Smooth muscle cell of the brain vasculature (primary cell): Measurements from ENCODE around the gene B9D2.
"Not testable (repeated sequence)": the region's sequence is repeated elsewhere in the genome, so short reads cannot be mapped to it uniquely, and the experiment has no call there.

Experiments
- DNase-seq: peaks from one replicate; pipeline ENCODE4 v3.0.0-alpha.2; 2012; ENCODE audit warnings: low read depth, low spot score

The B9D2 gene

DNA sequence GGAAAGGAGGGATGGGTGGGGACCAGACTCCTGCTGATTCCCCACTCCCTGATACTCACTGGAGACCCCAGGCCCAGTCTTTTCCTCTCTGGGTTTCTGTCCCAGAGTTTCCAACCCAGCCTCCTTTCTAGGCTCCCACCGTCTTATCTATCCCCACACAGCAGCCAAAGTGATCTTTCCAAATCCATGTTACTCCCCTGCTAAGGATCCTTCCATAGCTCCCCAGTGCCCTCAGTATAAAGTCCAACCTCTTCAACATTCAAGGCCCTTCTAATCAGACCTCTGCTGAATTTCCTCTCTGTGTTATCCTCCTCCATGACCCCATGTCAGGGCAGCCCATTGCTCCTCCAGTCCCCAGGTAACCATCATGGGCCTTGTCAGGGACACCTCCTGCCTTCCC, 8.9 kb downstream of the B9D2 start:
- no peak for DNase-seq

- DNase-seq, result no peak
These were observed 9.5 kb downstream of the B9D2 start for GRCh38 chr19:41354343-41354953.

DNA sequence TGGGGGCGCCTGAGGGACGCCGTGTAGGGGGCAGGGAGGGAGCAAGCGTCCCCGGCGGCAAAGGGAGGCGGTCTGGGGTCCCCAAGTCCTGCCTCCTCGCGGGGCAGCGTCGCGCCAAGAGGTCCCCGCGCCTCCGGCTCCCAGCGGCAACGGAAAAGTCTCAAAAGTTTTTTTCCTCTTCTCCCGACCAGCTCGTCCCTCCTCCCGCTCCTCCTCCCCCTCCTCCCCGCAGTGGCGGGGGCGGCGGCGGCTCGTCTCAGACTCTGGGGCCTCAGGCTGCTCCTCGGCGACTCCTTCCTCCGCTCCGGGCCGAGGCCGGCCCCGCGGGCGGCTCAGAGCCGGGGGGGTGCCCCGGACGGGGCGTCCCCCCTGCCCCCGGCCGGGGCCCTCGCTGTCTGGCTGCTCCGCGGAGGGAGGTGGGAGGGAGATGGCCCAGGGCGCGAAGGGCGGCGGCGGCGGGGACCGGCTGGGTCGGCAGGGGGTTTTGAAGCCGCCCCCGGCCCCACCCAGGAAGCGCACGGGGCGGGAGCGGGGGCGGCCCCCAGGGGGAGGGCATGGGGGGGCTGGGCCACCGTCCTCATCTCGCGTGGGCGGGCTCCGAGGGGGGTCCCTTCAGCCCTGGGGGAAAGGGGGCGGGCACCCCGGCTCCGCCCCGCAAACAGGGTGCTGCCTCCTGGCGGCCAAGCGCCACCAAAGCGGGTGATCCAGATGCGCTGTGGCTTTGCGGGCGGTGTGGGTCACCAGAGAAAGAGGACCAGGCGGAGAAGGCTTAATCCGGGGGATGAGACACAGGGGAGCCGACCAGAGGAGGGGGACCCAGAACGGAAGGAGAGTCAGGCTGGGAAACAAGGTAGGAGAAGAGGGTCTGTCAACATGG, 10.2 kb downstream of the B9D2 start, which contains the start of gene TGFB1:
Gene TGFB1 (minus strand): TSS at position 457 of the 877 bp plus-strand sequence. CDS start 878 bp downstream, outside the sequence.
- DNase-seq, result peak; percentile 40

DNA sequence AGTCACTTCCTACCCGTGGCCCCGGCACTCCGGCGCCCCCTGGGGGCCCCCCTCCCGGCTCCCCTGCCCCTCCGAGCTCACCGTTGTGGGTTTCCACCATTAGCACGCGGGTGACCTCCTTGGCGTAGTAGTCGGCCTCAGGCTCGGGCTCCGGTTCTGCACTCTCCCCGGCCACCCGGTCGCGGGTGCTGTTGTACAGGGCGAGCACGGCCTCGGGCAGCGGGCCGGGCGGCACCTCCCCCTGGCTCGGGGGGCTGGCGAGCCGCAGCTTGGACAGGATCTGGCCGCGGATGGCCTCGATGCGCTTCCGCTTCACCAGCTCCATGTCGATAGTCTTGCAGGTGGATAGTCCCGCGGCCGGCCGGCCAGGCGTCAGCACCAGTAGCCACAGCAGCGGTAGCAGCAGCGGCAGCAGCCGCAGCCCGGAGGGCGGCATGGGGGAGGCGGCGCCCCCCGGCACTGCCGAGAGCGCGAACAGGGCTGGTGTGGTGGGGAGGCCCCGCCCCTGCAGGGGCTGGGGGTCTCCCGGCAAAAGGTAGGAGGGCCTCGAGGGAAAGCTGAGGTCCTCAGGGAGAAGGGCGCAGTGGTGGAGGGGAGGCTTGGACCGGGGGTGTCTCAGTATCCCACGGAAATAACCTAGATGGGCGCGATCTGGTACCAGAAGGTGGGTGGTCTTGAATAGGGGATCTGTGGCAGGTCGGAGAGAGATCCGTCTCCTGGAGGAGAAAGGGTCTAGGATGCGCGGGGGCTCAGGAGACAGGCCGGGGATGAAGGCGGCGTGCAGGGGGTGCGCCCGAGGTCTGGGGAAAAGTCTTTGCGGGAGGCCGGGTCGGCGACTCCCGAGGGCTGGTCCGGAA, 11.1 kb downstream of the B9D2 start:
- DNase-seq, result no peak

GRCh38 chr19:41352279-41352608, 11.7 kb downstream of the B9D2 start:
- no peak for DNase-seq

DNA sequence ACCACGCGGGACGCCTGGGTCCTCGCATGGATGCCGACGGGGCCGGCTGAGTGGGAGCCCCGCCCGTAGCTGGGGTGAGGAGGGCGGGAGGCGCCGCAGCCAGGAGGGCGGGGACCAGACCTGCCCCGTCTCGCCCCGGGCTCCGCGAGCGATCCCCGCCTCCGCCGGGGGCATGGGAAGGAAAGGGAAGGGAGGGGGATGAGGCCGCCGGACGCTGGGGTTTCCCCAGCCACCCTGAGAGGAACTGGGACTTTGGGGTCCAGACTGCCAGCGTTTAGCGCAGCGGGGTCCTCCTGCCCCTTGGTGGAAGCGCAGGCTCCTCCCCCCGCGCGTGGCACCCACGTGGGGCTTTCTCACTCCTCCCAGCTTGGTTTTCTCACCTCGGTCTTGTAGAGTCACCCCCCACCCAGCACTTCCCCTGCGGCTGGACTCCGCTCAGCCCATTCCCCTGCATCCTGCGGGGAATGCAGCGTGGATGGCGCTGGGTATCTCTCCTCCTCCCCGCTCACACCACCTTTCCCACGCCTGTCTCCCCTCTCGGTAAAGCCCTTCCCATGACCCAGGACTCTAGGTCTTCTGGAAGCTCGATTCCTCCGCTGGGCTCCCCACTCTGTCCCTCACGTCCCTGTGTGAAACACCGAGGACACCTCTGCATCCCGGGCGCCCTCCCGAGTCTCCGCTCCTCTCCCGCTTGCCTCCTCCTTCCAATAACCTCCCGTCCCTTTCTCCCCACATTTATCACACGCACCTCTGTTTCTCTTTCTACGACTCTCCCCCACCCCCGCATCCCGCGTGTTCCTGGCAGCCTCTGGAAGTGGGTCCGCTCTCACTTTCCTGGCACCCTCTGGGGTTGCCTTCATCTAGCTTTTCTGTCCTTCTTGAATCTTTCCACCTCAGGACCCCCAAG, 12.4 kb downstream of the B9D2 start:
- no peak for DNase-seq

GRCh38 chr19:41350735-41351338, 13.1 kb downstream of the B9D2 start:
- DNase-seq, result no peak

DNA sequence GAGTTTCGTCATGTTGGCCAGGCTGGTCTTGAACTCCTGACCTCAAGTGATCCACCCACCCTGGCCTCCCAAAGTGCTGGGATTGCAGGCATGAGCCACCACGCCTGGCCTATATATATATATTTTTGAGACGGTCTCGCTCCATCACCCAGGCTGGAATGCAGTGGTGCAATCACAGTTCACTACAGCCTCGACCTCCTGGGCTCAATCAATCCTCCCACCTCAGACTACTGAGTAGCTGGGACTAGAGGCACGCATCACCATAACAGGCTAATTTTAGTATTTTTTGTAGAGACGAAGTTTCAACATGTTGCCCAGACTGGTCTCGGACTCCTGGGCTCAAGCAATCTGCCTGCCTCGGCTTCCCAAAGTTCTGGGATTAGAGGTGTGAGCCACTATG, 17.0 kb downstream of the B9D2 start:
- DNase-seq, result not testable (repeated sequence)

GRCh38 chr19:41344162-41344561, 19.8 kb downstream of the B9D2 start:
- DNase-seq, result no peak

GRCh38 chr19:41341669-41342490, 22.1 kb downstream of the B9D2 start:
- no peak for DNase-seq

- DNase-seq, result no peak
These were observed 24.0 kb downstream of the B9D2 start for GRCh38 chr19:41339936-41340335.

DNA sequence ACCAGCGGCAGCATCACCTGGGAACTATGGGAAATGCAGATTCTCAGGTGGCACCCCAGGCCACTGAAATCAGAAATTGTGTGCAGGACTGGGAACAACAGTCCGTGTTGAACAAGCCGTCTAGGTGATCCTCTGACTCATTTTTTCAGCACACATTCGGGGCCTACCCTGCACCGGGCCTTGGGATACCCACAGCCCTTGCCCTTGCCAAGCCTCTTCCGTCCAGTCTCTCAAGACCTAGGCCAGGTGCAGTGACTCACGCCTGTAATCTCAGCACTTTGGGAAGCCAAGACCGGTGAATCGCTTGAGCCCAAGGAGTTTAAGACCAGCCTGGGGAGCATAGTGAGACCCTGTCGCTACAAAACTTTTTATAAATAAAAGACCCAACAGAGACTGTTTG, 28.5 kb downstream of the B9D2 start:
- no peak for DNase-seq

DNA sequence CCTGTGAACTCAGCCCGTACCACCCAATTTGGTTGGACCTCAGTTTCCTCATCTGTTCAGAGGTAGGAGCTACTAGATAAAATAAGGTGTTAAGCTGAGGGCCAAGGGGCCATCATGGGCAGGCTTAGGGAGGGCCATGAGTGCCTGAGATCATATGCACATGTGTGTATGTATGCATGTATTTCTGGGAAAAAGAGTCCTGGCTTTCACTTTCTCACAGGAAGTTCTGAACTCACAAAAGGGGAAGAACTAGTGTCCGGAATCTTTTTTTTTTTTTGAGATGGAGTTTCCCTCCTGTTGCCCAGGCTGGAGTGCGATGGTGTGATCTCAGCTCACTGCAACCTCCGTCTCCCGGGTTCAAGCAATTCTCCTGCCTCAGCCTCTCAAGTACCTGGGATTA, 29.2 kb downstream of the B9D2 start:
- DNase-seq, result no peak

- DNase-seq, result no peak
These were observed 31.5 kb downstream of the B9D2 start for GRCh38 chr19:41332468-41332867.

DNA sequence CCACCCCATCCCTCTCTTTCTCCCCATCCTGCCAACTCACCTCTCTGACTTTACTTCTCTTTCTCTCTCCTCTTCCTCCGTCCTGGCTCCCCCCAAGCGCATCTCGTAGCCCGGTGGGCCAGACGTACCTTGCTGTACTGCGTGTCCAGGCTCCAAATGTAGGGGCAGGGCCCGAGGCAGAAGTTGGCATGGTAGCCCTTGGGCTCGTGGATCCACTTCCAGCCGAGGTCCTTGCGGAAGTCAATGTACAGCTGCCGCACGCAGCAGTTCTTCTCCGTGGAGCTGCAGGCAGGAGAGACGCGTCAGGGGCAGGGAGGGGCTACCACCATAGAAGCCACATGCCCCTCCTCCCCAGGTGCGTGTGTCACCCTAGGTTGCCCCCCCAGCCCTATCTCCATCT, 31.9 kb downstream of the B9D2 start:
- no peak for DNase-seq

GRCh38 chr19:41330946-41331678, 32.8 kb downstream of the B9D2 start:
- DNase-seq, result no peak

DNA sequence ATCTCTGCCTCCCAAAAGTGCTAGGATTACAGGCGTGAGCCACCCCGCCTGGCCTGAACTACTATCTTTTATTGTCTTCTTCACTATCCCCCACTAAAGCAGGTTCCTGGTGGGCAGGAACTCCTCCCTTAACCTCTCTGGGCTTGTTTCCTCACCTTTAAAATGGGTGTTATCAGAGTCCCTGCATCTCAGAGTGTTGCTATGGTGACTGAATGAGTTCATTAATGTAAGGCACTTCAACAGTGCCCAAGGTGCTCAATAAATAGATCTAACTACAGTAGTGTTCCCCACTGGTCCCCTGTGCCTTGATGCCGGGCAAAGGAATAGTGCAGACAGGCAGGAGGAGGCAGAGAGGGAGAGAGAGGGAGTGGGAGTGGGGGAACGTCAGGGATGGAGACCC, 33.5 kb downstream of the B9D2 start:
- DNase-seq, result no peak

GRCh38 chr19:41328842-41329225, 35.1 kb downstream of the B9D2 start:
- DNase-seq, result no peak

GRCh38 chr19:41328157-41328841, 35.6 kb downstream of the B9D2 start:
- DNase-seq, result no peak
